Right cardiac atrium (tissue), 5 donors: Measurements from ENCODE around the gene CTCF. TPM values are rescaled to one million over a fixed set of nuclear protein-coding genes. Genes with fewer than 3 reads are reported as not detected.
"Not testable (repeated sequence)": the region's sequence is repeated elsewhere in the genome, so short reads cannot be mapped to it uniquely, and the experiment has no call there.

Source experiments
- ATAC-seq, 2 donors: fragments of 200-7000 bp; cut with Tn5 transposase; one replicate each; pipeline versions ENCODE4 v1.8.0 to v1.9.1; 2020; ENCODE audit warnings: moderate library complexity in 2 of 2, mild to moderate bottlenecking in 1 of 2
- DNase-seq, 3 donors: peaks; one replicate each; pipeline ENCODE4 v3.0.0-alpha.2; 2020
- H3K27ac ChIP-seq: one replicate; pipeline ENCODE4 v1.5.1; 2013; ENCODE audit warnings: mild to moderate bottlenecking, low read length, control low read depth, moderate library complexity
- H3K27me3 ChIP-seq: one replicate; pipeline ENCODE4 v1.6.1; 2013; ENCODE audit not compliant: control insufficient read depth, insufficient read depth
- H3K4me1 ChIP-seq: one replicate; pipeline ENCODE4 v1.6.1; 2013; ENCODE audit warnings: low read length; ENCODE audit not compliant: control insufficient read depth, insufficient read depth
- H3K4me3 ChIP-seq: one replicate; pipeline ENCODE4 v1.5.1; 2013; ENCODE audit warnings: low read length, control low read depth
- H3K9me3 ChIP-seq: one replicate; pipeline ENCODE4 v1.6.1; 2013; ENCODE audit warnings: low read length; ENCODE audit not compliant: control insufficient read depth
- WGBS: extraction: QIAGEN DNeasy Blood & Tissue Kit; methylation state at CpG from one replicate; pipeline ENCODE4 v1.1.7; 2013; 5-methylcytosine and 5-hydroxymethylcytosine counted together
- intact Hi-C, 4 donors: fragments of 100-400 bp; cut with DNase I; formaldehyde crosslinking; loops; one replicate each; pipeline versions ENCODE4 v1.11.0 to v1.14.0; 2022 to 2023
- polyA plus RNA-seq: library from polyadenylated mRNA; stranded (reverse); fragments of 200-250 nt; gene quantifications from one replicate; pipeline ENCODE4 v1.2.3, GENCODE V29; 2013
- total RNA-seq, 4 donors: library from RNA; stranded (reverse); fragmentation: NEBNext Ultra II Directional; extraction: Animal tissue kit (Norgen Biotek cat#: 25700); gene quantifications; one replicate each; pipeline ENCODE4 v1.2.1, GENCODE V29; 2021
- donor health status: healthy with polysubstance abuse.
- donor health status: DM: no; HTN: yes; CAD: no.
- donor health status: DM: no; HTN: no; CAD: no.
- donor health status: DM: no; HTN: yes; CAD: no; lungs with severe emphysema.
- donor health status: DM: yes; HTN: yes; CAD: no.

The CTCF gene
- total and polyA plus RNA-seq, 5 donors, result 17.5 to 30.5 (median 27.8) TPM

DNA sequence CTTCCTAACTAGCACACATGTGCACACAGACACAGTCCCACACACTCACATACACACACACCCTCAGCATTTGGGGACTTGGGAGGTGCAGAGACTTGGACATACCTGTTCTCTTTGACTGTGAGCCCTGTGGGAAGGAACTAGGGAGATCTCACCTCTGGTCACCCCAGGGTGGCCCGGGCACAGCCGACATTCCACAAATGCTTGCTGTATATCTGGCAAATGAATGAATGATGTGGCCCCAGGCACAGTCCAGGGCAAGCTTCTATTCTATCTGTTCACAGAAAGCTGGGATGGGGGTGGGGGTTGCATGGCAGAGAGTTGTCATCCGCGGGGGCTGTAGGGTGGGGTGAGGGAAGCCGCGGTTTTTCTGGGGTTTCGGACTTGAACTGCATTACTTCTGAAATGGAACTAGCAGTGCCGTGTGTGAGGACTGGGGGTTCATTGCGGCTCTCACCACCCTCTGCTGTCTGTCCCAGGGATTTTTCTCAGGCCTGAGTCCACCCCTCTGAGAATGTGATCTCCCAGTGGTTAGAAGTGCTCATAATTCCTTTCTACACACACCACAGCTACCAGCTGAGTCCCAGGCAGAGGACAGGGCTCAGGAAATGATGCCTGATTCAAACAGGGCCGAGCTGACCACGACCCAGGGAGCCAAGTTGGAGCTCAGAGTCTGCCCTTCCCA is 37.0 kb upstream of the CTCF start:
- no peak for ATAC-seq
- H3K27ac ChIP-seq, result no peak overlapping the region
- H3K9me3 ChIP-seq, result no peaks in the 10 kb centered on the region
- no peak overlapping the region for H3K4me3 ChIP-seq
- no peaks in the 10 kb centered on the region for H3K27me3 ChIP-seq
- no peaks in the 10 kb centered on the region for H3K4me1 ChIP-seq
- intact Hi-C loops, result loop anchor here in 1 of 4 donors (10.0 kb wide), 1 partner anchor 139 kb away; the partner anchor contains the start of genes ACD, C16orf86, ENKD1 and PARD6A
- 60% methylated on average over 11 of the region's 11 CpGs for WGBS
- peak in 1 of 3 donors; percentile 26 for DNase-seq

DNA sequence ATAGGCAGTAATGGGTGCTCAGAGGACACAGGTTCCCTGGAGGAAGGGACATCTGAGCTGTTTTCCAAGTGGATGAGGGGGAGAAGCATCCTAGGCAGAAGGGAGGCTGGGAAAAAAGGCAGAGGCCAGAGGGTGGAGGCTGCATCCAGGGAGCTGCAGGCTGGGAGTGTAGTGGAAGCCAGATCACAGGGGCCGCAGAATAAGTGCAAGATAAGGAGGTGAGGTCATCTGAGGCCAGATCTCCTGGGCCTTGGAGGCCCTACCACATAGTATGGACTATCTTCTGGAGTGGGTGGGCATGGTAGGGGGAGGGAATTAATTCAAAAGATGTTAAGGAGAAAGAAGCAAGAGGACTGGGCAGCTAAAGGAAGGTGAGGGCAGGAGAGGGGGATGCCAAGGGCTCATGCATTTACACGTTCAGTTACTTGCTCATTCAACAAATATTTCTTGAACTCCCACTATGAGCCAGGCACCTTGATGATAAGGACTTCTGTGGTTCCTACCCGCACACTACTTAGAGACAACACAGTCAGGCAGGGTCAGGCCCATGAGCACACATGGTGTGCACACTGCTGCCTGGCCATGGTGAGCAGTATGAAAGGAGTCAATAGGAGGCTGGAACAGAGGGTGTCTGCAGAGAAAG is 36.1 kb upstream of the CTCF start:
- ATAC-seq (no peak), DNase-seq (peak in 1 of 3 donors; percentile 22)

DNA sequence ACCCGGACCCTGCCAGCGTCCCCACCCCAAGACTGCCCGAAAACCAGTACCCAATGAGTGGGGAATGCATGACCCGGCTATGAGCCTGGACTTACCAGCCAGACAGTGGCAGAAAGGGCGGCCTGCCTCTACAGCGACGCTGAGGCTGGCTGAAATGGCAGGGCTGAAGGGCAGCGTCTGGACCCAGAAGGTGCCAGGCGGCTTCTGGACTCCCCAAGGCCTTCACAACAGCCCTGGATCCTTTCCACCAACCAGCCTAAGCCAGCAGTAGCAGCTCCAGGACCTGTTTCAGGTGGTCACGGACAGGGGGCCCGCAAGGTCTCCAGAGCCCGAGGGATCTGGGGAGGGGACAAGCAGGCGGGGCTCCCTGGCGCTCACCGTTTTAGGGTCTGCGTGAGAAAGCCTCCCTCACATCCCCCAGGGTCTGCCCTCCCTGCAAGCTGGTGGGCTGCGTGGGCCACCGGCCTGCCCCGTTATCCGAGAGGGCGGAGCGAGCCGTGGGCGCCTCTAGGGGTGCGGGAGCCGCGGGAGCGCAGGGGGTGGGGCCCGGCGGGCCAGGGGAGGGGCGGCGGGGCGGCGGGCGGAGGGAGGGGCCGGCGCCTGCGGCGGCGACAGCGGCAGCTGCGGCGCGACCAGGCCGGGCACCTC is 34.0 kb upstream of the CTCF start, which contains the start of gene RIPOR1:
TSS of gene RIPOR1 (plus strand) at position 608 of the 648 bp plus-strand sequence. CDS start 9,618 bp downstream, outside the sequence.
- peak; percentile 78 to 93 (median 90) for DNase-seq
- peak within 1 kb of the TSS; percentile 87 for H3K27ac ChIP-seq
- WGBS, result 16% methylated on average over 45 of the region's 45 CpGs
- ATAC-seq, result peak; percentile 56 to 62
- peaks cover 9% of the 10 kb centered on the region for H3K4me1 ChIP-seq
- no peaks in the 10 kb centered on the region for H3K27me3 ChIP-seq
- no peaks in the 10 kb centered on the region for H3K9me3 ChIP-seq
- intact Hi-C loops, result loop anchor here in 1 of 4 donors (10.0 kb wide), 1 partner anchor 136 kb away; the partner anchor contains the start of genes ACD, C16orf86, ENKD1 and PARD6A
- H3K4me3 ChIP-seq, result peak within 1 kb of the TSS; percentile 74

More for the DNA sequence above, 36.1 kb upstream of the CTCF start:
- H3K4me1 ChIP-seq, result peaks cover 4% of the 10 kb centered on the region
- intact Hi-C loops, result loop anchor here in 1 of 4 donors (10.0 kb wide), 1 partner anchor 139 kb away; the partner anchor contains the start of genes ACD, C16orf86, ENKD1 and PARD6A
- 77% methylated on average over 3 of the region's 3 CpGs for WGBS
- H3K27me3 ChIP-seq, result no peaks in the 10 kb centered on the region
- H3K27ac ChIP-seq, result no peak overlapping the region
- H3K9me3 ChIP-seq, result no peaks in the 10 kb centered on the region
- H3K4me3 ChIP-seq, result no peak overlapping the region

DNA sequence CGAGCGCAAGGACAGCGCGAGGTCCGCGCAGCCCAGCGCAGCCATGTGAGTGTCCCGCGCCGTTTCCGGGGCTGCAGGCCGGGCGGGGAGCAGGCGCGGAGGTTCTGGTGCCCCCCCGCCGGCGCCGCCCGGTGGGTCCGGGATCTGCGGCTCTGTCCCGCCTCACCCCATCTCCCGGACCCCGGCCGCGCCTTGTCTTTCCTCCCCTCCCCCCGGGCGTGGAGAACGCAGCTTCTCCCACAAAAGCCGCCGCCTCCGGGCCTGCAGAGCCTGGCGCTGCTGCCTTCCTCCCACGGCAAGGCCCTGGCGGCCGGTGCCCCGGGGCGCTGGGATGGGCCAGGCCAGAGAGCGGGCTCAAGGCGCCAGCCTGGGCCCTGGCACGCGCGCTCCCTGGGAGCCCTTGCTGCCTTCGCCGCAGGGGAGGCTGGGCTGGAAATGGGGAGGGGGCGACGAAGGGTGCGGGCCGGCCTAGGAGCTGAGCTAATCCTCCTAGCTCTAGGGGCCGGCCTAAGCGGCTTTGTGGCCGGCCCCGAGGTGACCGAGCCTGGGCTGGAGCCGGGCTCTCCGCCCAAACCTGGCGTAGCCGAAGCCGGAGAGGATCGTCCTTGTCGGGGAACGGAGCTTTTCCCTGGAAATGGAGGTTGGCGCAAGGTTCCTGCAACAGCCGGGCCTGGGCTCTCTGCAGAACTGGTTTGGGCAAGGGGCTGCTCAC is 33.3 kb upstream of the CTCF start:
- intact Hi-C loops, result loop anchor here in 1 of 4 donors (10.0 kb wide), 1 partner anchor 136 kb away; the partner anchor contains the start of genes ACD, C16orf86, ENKD1 and PARD6A
- peak in 2 of 3 donors; percentile 82 to 86 for DNase-seq
- peaks cover 11% of the 10 kb centered on the region for H3K4me1 ChIP-seq
- ATAC-seq, result peak; percentile 32 to 37
- under 1% methylated on average over 65 of the region's 65 CpGs for WGBS
- H3K9me3 ChIP-seq, result no peaks in the 10 kb centered on the region
- H3K27ac ChIP-seq, result peak overlapping the region; percentile 87
- H3K4me3 ChIP-seq, result peak overlapping the region; percentile 74
- H3K27me3 ChIP-seq, result no peaks in the 10 kb centered on the region

DNA sequence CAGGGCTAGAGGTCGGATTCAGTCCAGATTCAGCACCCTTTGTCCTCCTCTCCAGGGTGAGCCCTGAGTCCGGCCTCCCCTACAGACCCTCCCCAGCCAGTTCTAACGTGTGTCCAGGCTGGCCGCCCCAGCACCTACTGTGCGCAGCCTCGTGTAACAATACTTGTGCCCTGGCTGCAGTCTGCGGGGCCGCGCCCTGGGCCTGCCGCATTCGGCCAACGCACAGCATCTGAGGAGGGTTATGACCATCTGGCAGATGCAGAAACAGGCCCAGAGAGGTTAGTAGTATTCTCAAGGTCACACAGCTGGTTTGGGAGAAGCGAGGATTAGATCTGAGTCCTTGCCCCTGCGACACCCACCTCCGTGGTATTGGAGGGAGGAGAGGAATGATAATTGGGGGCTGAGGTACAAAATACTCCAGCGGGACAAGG is 32.7 kb upstream of the CTCF start:
- 6% methylated on average over 16 of the region's 16 CpGs for WGBS
- H3K9me3 ChIP-seq, result no peaks in the 10 kb centered on the region
- intact Hi-C loops, result loop anchor here in 1 of 4 donors (10.0 kb wide), 1 partner anchor 135 kb away; the partner anchor contains the start of genes ACD, C16orf86, ENKD1 and PARD6A
- H3K27me3 ChIP-seq, result no peaks in the 10 kb centered on the region
- ATAC-seq (peak; percentile 4 to 17), DNase-seq (peak in 2 of 3 donors; percentile 77 to 78)
- H3K27ac ChIP-seq, result peak overlapping the region; percentile 87
- H3K4me3 ChIP-seq, result peak overlapping the region; percentile 74
- H3K4me1 ChIP-seq, result peaks cover 11% of the 10 kb centered on the region

DNA sequence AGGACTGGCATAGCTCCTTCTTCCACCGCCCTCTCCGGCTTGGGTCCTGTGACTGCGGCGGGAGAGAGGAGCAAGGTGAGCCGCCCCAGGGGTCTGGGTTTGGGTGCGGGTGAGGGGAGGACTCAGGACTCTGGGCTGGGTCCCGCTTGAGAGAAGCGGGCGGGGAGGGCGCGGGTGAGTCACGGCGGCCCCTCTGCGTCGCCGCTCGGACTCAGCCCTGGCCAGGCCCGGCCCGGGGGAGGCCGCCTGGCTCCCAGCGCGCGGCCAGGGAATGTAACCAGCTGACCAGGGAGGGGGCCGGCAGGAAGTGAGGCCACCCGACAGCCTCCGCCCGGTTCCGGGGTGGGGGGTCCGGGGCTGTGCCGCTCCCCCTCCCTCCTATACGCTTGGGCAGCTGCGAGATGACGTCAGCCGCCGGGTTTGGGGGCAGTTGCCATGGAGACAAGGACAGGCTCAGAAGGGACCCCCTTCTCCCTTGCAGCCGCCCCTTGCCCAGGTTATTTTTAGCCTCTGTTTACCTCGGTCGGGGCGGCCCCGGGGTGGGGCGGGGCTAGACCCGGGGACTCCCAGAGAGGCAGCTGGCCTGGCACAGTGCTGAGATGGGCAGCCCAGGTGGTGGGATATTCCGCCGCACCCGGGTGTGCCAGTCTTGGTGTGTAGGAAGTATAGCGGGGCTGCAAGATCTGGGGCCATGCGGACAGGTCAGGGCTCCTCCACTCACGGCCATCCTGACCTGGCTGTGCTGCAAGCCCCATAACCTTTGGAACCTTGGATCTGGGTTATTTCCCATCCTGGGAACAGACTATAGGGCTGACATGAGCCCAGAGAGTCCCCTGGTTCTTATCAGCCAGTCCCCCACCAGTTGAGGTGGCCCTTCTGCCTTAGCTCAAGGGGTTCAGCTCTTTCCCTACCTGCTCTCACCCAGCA is 32.0 kb upstream of the CTCF start:
- Histone ChIP-seq H3K4me1 (peaks cover 11% of the 10 kb centered on the region), H3K27ac (peak overlapping the region; percentile 87), H3K9me3 (no peaks in the 10 kb centered on the region), H3K4me3 (peak overlapping the region; percentile 74), H3K27me3 (no peaks in the 10 kb centered on the region)
- 4% methylated on average over 48 of the region's 48 CpGs for WGBS
- ATAC-seq (peak; percentile 82 to 90), DNase-seq (peak; percentile 89 to 95 (median 92))
- intact Hi-C loops, result no loop called here

DNA sequence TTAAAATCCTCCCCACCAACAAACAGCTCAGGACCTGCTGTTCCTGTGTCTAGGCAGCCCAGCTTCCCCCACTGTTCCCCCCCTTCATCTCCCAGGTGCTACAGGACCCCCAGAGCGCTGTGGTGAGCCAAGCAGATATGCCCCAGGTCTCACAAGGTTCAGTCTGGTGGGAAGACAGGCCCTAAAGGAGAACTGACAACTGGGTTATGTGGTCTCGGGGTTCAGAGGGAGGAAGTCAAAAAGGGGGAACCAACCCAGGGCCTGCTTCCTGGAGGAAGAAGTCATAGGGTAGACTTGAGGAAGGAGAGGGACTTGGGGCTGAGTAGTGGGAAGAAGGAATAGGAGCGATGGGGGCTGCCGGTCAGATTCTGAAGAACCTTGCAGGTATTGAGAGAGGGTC is 31.1 kb upstream of the CTCF start:
- DNase-seq, result peak in 2 of 3 donors; percentile 32 to 42
- Histone ChIP-seq H3K27ac (peak overlapping the region; percentile 13), H3K27me3 (no peaks in the 10 kb centered on the region), H3K9me3 (no peaks in the 10 kb centered on the region), H3K4me3 (no peak overlapping the region), H3K4me1 (peaks cover 11% of the 10 kb centered on the region)
- intact Hi-C loops, result no loop called here
- ATAC-seq, result no peak
- 86% methylated on average over 4 of the region's 4 CpGs for WGBS

DNA sequence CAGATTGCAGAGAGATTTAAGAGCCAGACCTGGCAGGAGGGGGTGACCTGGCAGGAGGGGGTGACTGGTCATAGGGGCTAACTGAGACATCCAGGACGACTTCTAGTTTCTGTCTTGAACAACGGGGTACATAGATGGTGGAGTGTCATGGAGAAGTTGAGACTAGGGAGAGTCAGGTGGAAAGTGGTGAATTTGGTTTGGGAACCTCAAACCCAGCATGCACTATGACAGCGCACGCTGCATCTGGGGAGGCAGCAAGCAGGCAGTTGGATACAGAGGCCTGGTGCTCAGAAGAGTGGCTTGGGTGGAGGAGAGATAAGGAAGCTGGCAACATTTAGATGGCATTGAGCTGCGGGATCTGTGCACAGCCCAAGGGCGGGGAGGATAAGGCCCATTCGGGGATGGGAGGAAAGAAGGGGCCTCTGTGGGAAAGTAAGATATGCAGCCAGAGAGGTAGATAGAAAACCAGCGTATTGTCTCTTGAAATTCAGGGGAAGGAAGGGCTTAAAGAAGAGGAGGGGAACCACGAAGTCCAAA is 29.2 kb upstream of the CTCF start:
- no peak overlapping the region for H3K27ac ChIP-seq
- no peaks in the 10 kb centered on the region for H3K9me3 ChIP-seq
- H3K4me3 ChIP-seq, result no peak overlapping the region
- peak in 2 of 3 donors; percentile 29 to 43 for DNase-seq
- intact Hi-C loops, result no loop called here
- WGBS, result 59% methylated on average over 9 of the region's 9 CpGs
- peaks cover 11% of the 10 kb centered on the region for H3K4me1 ChIP-seq
- H3K27me3 ChIP-seq, result no peaks in the 10 kb centered on the region
- no peak for ATAC-seq

DNA sequence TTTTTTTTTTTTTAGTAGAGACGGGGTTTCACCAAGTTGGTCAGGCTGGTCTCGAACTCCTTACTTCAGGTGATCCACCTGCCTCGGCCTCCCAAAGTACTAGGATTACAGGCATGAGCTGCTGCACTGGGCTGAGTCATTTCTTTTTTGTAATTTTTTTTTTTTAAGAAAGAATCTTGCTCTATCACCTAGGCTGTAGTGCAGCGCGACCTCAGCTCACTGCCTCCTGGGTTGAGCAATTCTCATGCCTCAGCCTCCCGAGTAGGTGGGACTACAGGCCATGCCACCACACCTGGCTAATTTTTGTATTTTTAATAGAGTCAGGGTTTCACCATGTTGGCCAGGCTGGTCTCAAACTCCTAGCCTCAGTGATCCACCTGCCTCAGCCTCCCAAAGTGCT is 28.3 kb upstream of the CTCF start:
- H3K4me1 ChIP-seq, result peaks cover 15% of the 10 kb centered on the region
- H3K27ac ChIP-seq, H3K27me3 ChIP-seq, H3K9me3 ChIP-seq, H3K4me3 ChIP-seq, intact Hi-C loops, ATAC-seq: not testable (repeated sequence)
- DNase-seq, result peak in 1 of 3 donors; percentile 20
- WGBS, result 91% methylated on average over 6 of the region's 6 CpGs
